IPS-18c (cell line): ENCODE measurements around the gene SPATA6L.

Experiments used
- H3K4me3 ChIP-seq: 2 replicates; pipeline ENCODE4 v1.7.0; 2013; ENCODE audit warnings: low read depth, mild to moderate bottlenecking, low read length, moderate library complexity; ENCODE audit not compliant: insufficient read depth
- H3K9me3 ChIP-seq: one replicate; pipeline ENCODE4 v1.6.1; 2013; ENCODE audit warnings: mild to moderate bottlenecking, low read length, moderate library complexity; ENCODE audit not compliant: control insufficient read depth, insufficient read depth

SPATA6L gene, protein sequence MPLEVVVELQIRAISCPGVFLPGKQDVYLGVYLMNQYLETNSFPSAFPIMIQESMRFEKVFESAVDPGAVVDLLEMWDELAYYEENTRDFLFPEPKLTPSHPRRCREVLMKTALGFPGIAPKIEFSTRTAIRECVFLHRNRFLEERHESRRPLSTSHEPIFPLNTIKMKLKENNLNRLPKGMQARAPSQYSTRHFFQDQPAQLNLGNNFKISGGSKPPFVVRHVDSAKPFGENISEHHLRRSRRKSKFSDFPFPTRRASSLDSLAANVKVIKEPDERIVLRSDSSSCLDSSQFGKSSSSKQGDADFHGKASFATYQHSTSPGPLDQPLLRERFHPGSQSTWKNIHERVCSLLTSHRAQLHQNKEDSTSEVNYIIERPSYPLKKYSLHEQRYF

DNA sequence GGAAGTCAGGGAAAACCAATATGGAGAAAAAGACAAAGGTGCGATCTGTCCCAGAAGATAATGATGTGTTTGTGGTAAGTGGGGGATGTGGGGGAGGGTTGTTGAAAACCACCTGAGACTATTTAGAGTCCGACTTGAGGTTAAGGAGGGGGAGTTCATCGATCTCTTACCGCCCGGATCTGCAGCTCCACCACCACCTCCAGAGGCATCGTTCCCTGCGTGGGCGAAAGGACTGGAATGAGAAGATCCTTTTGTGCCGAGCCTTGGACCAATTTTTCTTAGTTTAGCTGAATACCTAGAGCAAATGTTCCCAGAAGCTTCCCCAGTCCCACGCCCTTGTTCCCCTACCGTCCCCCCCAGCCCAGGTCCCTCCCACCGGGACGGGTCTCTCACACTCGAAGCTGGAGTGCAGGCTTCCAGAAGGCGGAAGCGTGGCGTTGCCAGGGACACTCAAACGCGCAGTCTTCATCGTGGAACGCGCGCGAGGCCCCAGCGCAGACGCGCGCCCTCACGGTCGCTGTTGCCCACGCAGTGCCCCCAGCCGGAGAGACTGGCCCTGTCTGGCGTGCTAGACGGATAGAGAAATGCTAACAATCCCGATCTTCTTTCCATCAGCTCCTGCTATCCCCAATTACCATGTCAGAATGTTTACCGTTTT is at the start of gene SPATA6L:
SPATA6L (minus strand) TSS at position 439 of the 658 bp plus-strand sequence; CDS start at position 209, 230 bp downstream.
- H3K9me3 ChIP-seq, result no peaks in the 10 kb centered on the region
- H3K4me3 ChIP-seq, result peak within 1 kb of the TSS; percentile 50

DNA sequence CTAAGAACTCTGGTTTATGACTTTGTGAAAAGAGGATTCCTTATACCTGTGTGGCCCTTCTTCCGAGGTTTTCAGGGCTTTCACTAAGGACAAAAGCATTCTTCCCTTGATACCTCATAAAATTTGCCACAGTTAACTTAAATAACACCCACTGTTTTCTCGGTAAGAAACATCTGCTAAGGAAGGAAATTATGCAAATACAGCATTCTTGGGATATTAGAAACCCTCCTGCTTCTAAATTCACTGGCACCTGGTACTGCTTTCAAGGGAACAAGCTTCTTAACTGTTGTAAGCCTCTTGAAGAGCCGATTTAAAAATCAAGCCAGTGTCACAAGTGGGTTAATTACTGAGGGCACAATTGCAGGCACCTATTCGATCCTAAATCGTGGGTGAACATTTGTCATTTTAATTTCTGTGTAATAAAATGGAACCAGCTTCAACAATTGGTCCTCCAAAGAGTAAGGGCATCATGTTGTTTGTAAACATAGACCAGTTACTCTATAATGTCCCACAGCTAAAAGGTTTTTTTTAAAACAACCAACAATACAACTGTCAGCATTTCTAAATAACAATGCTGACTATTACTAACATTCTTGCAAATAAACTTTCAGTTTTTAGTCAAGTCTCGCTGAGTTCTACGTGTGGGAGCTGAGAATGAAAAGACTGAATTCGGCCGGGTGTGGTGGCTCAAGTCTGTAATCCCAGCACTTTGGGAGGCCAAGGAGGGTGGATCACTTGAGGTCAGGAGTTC is 48.2 kb upstream of the SPATA6L start:
- no peak overlapping the region for H3K4me3 ChIP-seq
- no peaks in the 10 kb centered on the region for H3K9me3 ChIP-seq

DNA sequence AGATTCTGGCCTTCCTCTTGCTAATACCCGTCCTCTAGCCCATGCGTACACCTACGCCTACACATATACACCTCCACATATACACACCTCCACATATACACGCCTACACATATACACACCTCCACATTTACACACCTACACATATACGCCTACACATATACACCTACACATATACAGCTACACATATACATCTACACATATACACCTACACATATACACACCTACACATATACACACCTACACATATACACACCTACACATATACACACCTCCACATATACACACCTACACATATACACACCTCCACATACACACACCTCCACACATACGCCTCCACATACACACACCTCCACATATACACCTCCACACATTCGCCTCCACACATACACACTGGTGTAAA is 47.6 kb upstream of the SPATA6L start:
- Histone ChIP-seq H3K4me3 (no peak overlapping the region), H3K9me3 (no peaks in the 10 kb centered on the region)

DNA sequence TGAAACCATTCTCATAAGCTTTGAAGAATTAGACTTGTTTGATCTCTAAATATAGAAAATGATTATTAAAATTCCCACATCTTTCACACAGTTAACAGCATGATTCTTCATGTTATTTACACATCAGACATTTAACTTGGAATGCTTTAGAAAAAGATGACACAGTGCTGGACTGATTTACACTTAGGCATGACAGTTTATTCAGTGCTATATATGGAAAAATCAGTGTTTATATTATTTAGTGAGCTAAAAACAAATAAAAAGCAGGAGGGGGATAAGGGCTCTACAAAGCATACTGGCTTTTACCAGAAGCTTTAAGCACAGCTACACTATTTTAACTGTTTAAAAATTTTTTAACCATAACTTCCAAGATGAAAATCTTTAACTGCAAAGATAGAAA is 43.1 kb upstream of the SPATA6L start:
- H3K4me3 ChIP-seq, result no peak overlapping the region
- H3K9me3 ChIP-seq, result no peaks in the 10 kb centered on the region

DNA sequence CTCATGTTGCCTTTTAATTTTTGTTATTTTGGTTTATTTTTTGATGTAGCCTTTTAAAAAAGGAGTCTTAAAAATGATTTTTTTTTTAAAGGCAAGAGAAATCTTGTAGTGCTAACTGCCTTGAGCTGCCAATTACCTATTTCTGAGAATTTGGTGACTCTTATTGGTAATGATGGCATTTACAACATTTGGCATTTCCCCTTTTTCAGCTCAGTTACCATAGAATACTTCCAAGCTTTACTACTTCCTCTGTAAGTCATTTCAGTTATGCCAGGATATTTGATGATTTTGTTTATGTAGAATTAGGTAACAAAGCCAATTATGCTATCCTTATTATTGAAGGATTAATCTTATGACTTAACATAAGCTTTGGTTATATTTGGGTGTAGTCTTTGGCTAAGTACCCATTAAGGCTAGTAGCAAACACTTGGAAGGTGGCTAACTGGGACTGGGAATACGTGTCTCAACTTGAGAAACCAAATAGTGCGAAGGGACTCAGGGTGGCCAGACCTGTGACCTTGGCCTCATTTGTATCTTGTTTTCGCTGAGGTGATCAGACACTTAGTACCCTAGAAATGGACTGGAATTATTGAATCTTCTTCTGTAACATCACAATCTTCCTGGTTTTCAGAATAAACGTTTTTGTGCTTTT is 40.8 kb upstream of the SPATA6L start:
- H3K4me3 ChIP-seq, result no peak overlapping the region
- no peaks in the 10 kb centered on the region for H3K9me3 ChIP-seq

DNA sequence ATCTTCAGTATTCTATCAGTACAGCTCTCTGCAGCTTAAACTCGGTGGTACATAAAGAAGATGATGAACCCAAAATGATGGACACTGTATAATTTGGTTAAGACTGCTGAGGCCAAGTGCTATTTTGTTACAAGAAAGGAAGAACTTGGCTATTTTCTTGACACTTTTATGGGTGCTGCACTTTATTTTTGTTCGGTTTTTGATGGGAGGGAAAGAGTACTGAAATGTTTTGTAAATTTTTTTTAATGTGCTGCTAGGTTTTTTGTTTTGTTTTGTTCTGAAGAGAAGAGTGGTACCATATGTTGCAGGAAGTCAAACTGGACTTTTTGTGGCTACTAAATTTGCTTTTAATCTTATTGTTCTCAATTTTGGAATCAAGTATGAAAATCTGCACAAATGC is 39.7 kb upstream of the SPATA6L start:
- Histone ChIP-seq H3K9me3 (no peaks in the 10 kb centered on the region), H3K4me3 (no peak overlapping the region)

DNA sequence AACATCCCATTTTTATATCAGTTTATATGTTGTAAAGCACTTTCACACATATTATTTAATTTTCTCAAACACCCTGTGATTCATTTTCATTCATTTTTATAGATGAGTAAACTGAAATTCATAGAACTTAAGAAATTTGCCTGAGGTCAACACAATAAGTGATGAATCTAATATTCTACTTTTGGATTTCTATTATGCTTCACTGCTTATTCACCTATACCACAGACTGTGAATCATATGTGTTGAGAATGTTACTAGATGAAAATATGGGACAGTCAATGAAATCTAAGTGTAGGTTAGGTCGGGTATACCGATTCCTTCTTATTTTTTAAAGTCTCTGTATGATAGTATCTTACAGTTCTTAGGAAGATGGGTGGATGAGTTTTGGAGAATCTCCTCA is 37.8 kb upstream of the SPATA6L start:
- no peak overlapping the region for H3K4me3 ChIP-seq
- H3K9me3 ChIP-seq, result no peaks in the 10 kb centered on the region

DNA sequence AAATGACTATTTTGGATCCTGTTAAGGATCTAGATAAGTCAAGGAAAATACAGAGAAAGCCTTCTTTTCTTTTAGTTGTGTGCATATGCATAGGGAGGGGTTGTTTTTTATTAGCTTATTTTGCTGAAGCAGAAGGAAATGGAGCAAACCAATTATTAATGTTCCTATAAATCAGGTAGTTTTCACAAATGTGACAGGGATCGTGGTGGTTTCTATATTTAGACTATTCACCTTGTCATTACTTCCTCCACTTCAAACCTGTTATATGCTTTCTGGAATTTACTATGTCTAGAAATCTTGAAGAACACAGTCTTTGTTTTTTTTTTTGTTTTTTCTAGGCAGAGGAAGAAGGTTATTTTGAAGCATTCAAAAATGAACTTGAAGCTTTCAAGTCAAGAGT is 35.2 kb upstream of the SPATA6L start:
- Histone ChIP-seq H3K9me3 (no peaks in the 10 kb centered on the region), H3K4me3 (no peak overlapping the region)

DNA sequence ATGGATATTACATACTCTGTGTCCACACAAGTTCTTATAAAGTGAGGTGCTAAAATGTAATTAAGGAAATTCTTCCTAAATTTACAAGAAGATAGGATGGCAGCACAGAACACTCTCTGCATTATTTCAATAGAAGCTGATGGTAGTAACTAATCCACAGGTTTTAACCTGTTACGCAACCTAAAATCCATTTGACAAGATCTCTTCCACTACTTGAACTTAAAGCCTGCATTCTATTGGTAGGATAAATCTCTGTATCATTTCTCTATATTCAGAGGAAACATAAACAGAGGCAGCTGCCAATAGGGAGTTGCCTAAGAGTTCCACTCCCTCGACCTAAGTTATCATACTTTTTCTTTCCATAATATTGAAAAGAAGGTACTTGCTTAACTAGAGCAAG is 34.7 kb upstream of the SPATA6L start:
- Histone ChIP-seq H3K4me3 (no peak overlapping the region), H3K9me3 (no peaks in the 10 kb centered on the region)

DNA sequence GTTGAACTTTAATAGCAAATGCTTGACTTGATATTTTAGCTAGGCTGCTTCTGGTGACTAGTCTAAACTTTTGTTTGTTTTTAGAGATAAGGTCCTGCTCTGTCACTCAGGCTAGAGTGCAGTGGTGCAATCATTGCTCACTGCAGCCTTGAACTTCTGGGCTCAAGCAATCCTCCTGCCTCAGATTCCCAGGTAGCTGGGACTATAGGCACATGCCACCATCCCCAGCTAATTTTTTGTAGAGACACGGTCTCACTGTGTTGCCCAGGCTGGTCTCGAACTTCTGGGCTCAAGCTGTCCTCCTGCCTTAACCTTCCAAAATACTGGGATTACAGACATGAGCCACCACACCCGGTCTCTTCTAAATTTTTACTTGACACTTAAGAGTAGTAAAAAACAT is 33.8 kb upstream of the SPATA6L start:
- H3K4me3 ChIP-seq, result no peak overlapping the region
- no peaks in the 10 kb centered on the region for H3K9me3 ChIP-seq

DNA sequence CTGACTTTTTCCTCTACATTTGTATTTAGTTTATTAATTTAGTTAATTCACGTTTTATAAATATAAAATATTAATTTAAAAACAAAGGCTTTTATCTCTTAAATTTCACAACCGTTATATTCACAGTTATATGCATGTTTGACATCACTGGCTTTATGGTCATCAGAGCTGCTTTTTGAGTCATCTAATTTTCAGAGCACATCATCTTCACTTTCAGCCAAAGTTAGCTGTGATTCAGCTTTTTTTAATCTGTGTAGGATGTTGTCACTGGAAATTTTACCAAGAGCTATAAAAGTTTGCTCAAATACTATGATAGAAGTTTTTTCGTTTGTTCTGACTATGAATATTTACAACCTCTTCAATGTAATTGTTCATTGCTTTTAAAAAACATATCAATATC is 25.5 kb upstream of the SPATA6L start:
- Histone ChIP-seq H3K4me3 (no peak overlapping the region), H3K9me3 (no peaks in the 10 kb centered on the region)

DNA sequence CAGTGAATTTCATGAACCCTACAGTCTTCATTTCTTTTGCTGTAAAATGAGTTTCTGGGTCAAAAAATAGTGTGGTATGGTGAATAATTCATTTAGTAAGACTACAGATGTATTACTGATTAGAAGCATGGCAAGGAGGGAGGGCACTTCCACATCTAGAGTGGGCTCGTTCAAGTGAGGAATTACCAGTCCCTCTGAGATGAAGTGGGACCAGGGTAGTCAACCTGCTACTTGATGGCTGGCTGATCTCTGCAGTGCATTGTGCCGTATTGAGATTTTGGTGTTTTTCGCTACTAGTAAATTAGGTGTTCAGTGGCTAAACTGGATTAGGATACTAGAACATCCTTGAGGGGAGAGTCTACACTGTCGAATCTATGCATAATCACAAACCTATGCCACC is 23.9 kb upstream of the SPATA6L start:
- H3K4me3 ChIP-seq, result no peak overlapping the region
- H3K9me3 ChIP-seq, result no peaks in the 10 kb centered on the region

DNA sequence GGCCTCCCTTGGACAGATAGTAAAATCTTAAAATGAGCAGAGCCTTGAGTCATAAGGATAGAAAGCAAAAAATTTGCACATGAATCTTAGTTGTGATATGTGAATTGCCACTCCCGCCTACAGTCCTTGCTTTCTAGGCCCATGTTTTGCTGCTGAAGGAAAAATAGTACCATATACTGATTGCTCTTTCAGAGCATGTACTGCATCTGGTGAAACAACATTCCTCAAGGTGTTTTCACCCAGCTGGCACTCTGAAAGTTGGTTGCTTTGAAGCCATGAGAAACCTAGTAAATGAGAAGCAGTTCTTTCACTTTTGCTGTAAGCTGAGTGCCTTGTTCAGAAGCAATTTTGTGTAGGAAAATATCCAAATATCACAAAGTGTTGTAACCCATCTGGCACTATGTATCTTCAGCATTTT is 23.4 kb upstream of the SPATA6L start:
- no peak overlapping the region for H3K4me3 ChIP-seq
- H3K9me3 ChIP-seq, result no peaks in the 10 kb centered on the region

DNA sequence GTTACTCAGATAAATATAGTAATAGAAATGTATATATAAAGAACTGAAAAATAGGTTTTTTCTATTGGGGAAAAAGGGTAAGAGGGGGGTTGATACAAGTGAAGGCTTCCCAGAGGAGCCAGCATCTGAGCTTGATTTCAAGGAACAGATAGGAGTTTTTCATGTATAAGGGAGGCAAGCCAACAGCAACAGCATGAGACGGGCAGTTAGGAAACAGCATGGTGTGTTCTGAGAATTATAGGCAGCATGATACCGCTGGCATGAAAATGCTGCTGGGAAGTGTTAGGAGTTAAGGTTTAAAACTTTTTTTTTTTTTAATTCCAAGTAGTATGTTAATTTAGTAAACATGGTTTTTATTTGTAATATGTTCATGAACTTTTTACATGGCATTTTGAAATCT is 22.7 kb upstream of the SPATA6L start:
- Histone ChIP-seq H3K4me3 (no peak overlapping the region), H3K9me3 (no peaks in the 10 kb centered on the region)

DNA sequence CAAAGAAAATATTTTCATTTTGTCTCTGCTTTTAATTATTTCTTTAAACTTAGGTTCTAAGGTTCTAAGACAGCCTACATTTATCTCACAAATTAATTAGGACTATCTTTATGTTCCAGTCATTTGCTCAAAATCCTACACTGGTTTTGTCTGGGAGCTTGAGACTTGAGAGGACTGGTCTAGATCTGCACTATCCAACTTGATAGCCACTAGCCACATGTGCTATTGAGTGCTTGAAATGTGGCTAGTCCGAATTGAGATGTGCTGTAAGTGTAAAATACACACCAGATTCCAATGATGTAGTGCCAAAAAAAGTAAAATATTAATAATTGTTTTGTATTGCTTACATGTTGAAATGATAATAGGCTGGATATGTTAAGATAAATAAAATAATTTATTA is 20.3 kb upstream of the SPATA6L start:
- Histone ChIP-seq H3K9me3 (no peaks in the 10 kb centered on the region), H3K4me3 (no peak overlapping the region)

DNA sequence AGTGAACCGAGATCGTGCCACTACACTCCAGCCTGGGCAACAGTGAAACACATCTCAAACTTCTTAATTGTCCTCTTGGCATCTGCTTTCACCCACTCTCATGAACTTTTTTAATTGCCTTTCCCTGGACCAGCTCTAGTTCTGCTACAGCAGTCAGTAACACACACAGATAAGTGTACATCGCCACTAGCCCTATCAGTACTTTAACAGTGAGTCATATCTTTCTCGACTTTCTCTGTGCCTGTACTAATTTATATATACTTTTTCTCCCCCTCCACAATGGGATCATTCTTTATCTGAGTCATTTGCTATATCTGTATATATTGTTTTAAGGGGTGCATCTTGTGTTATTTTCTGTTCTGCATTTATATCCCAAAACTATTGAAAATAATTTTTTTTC is 19.8 kb upstream of the SPATA6L start:
- no peak overlapping the region for H3K4me3 ChIP-seq
- no peaks in the 10 kb centered on the region for H3K9me3 ChIP-seq

DNA sequence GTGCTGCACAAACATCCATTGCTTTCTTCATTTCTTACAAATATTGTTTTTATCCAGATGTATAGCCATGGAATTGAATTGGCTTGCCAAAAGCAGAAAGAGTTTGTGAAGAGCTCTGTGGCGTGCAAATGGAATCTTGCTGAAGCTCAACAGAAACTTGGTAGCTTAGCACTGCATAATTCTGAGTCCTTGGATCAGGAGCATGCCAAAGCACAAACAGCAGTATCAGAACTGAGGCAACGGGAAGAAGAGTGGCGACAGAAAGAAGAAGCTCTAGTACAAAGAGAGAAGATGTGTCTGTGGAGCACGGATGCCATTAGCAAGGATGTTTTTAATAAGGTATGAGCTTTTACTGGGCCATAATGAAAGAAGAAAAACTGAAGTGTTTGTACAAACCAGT is 18.5 kb upstream of the SPATA6L start:
- Histone ChIP-seq H3K9me3 (no peaks in the 10 kb centered on the region), H3K4me3 (no peak overlapping the region)
